ENCODE data around the gene ARHGAP27. TPM values are rescaled to one million over a fixed set of nuclear protein-coding genes. Genes with fewer than 3 reads are reported as not detected.

ARHGAP27 gene
- total RNA-seq, 2 experiments from 2014 or later, result 100 to 106 TPM

- ChIA-PET CTCF (interaction anchor here (1.2 kb wide), 1 partner anchor 18 kb away, joined by 4 read pairs; no protein-coding TSS in a partner anchor), POLR2A (no interaction called here)
- Mint-ChIP-seq H3K36me3 (ENCODE audit: low read depth) (peaks cover 37% of the 10 kb centered on the region), H3K27ac (no peak overlapping the region), H3K9me3 (ENCODE audit: insufficient read depth) (no peaks in the 10 kb centered on the region), H3K4me3 (no peak overlapping the region), H3K27me3 (ENCODE audit: low read depth) (no peaks in the 10 kb centered on the region), H3K4me1 (ENCODE audit: low read depth) (peaks cover 31% of the 10 kb centered on the region)
- DNase-seq (no peak), ATAC-seq (no peak)
Measured at GRCh38 chr17:45426561-45426960, 6.1 kb downstream of the ARHGAP27 start.

- no peak for ATAC-seq
- CTCF ChIA-PET, result interaction anchor here (1.2 kb wide), 1 partner anchor 17 kb away, joined by 4 read pairs; no protein-coding TSS in a partner anchor
- no peaks in the 10 kb centered on the region for H3K9me3 Mint-ChIP-seq (ENCODE audit: insufficient read depth)
- no peak overlapping the region for H3K27ac Mint-ChIP-seq
- POLR2A ChIA-PET, result no interaction called here
- H3K36me3 Mint-ChIP-seq (ENCODE audit: low read depth), result peaks cover 39% of the 10 kb centered on the region
- peaks cover 28% of the 10 kb centered on the region for H3K4me1 Mint-ChIP-seq (ENCODE audit: low read depth)
- no peak overlapping the region for H3K4me3 Mint-ChIP-seq
- no peak for DNase-seq
- no peaks in the 10 kb centered on the region for H3K27me3 Mint-ChIP-seq (ENCODE audit: low read depth)
Measured at GRCh38 chr17:45425984-45426413, 6.7 kb downstream of the ARHGAP27 start.

GRCh38 chr17:45425125-45425983 is 7.3 kb downstream of the ARHGAP27 start:
- peaks cover 22% of the 10 kb centered on the region for H3K4me1 Mint-ChIP-seq (ENCODE audit: low read depth)
- H3K27me3 Mint-ChIP-seq (ENCODE audit: low read depth), result no peaks in the 10 kb centered on the region
- H3K27ac Mint-ChIP-seq, result no peak overlapping the region
- no peaks in the 10 kb centered on the region for H3K9me3 Mint-ChIP-seq (ENCODE audit: insufficient read depth)
- ChIA-PET POLR2A (interaction anchor here (0.6 kb wide), 1 partner anchor 35 kb away, joined by 3 read pairs; no protein-coding TSS in a partner anchor), CTCF (interaction anchor here (0.7 to 1.2 kb wide), 2 partner anchors 17 to 168 kb away, joined by 3 to 4 read pairs; no protein-coding TSS in a partner anchor)
- ATAC-seq, result no peak
- H3K4me3 Mint-ChIP-seq, result no peak overlapping the region
- H3K36me3 Mint-ChIP-seq (ENCODE audit: low read depth), result peaks cover 37% of the 10 kb centered on the region
- DNase-seq, result no peak

GRCh38 chr17:45424769-45425124 is 7.9 kb downstream of the ARHGAP27 start:
- Mint-ChIP-seq H3K27me3 (ENCODE audit: low read depth) (no peaks in the 10 kb centered on the region), H3K36me3 (ENCODE audit: low read depth) (peaks cover 35% of the 10 kb centered on the region), H3K9me3 (ENCODE audit: insufficient read depth) (no peaks in the 10 kb centered on the region), H3K4me3 (no peak overlapping the region), H3K4me1 (ENCODE audit: low read depth) (peaks cover 19% of the 10 kb centered on the region), H3K27ac (no peak overlapping the region)
- CTCF ChIA-PET, result no interaction called here
- ATAC-seq (no peak), DNase-seq (no peak)
- POLR2A ChIA-PET, result no interaction called here

GRCh38 chr17:45423975-45424335 is 8.7 kb downstream of the ARHGAP27 start:
- no peak for DNase-seq
- H3K9me3 Mint-ChIP-seq (ENCODE audit: insufficient read depth), result no peaks in the 10 kb centered on the region
- peaks cover 16% of the 10 kb centered on the region for H3K4me1 Mint-ChIP-seq (ENCODE audit: low read depth)
- peaks cover 32% of the 10 kb centered on the region for H3K36me3 Mint-ChIP-seq (ENCODE audit: low read depth)
- no peak overlapping the region for H3K27ac Mint-ChIP-seq
- no peak for ATAC-seq
- ChIA-PET CTCF (no interaction called here), POLR2A (no interaction called here)
- H3K4me3 Mint-ChIP-seq, result no peak overlapping the region
- no peaks in the 10 kb centered on the region for H3K27me3 Mint-ChIP-seq (ENCODE audit: low read depth)

- no peaks in the 10 kb centered on the region for H3K9me3 Mint-ChIP-seq (ENCODE audit: insufficient read depth)
- H3K27ac Mint-ChIP-seq, result no peak overlapping the region
- ATAC-seq (no peak), DNase-seq (no peak)
- H3K4me3 Mint-ChIP-seq, result no peak overlapping the region
- ChIA-PET CTCF (no interaction called here), POLR2A (interaction anchor here (0.6 kb wide), 1 partner anchor 11 kb away, joined by 3 read pairs; no protein-coding TSS in a partner anchor)
- no peaks in the 10 kb centered on the region for H3K27me3 Mint-ChIP-seq (ENCODE audit: low read depth)
- H3K36me3 Mint-ChIP-seq (ENCODE audit: low read depth), result peaks cover 29% of the 10 kb centered on the region
- peaks cover 11% of the 10 kb centered on the region for H3K4me1 Mint-ChIP-seq (ENCODE audit: low read depth)
Measured at GRCh38 chr17:45423304-45423974, 9.2 kb downstream of the ARHGAP27 start.

- POLR2A ChIA-PET, result no interaction called here
- Mint-ChIP-seq H3K9me3 (ENCODE audit: insufficient read depth) (no peaks in the 10 kb centered on the region), H3K27ac (peak overlapping the region; percentile 62), H3K4me3 (no peak overlapping the region), H3K36me3 (ENCODE audit: low read depth) (peaks cover 6% of the 10 kb centered on the region), H3K4me1 (ENCODE audit: low read depth) (peaks cover 33% of the 10 kb centered on the region), H3K27me3 (ENCODE audit: low read depth) (no peaks in the 10 kb centered on the region)
- CTCF ChIA-PET, result no interaction called here
- ATAC-seq (no peak), DNase-seq (no peak)
Measured at GRCh38 chr17:45414990-45415881, 17.4 kb downstream of the ARHGAP27 start.

GRCh38 chr17:45413498-45413923 is 19.2 kb downstream of the ARHGAP27 start:
- Mint-ChIP-seq H3K4me1 (ENCODE audit: low read depth) (peaks cover 43% of the 10 kb centered on the region), H3K9me3 (ENCODE audit: insufficient read depth) (no peaks in the 10 kb centered on the region), H3K27ac (no peak overlapping the region), H3K27me3 (ENCODE audit: low read depth) (no peaks in the 10 kb centered on the region), H3K4me3 (no peak overlapping the region), H3K36me3 (ENCODE audit: low read depth) (peaks cover 22% of the 10 kb centered on the region)
- ChIA-PET POLR2A (no interaction called here), CTCF (interaction anchor here (0.6 to 2.4 kb wide), 3 partner anchors 15 to 136 kb away, joined by 3 to 8 read pairs (median 5); no protein-coding TSS in a partner anchor)
- no peak for ATAC-seq
- no peak for DNase-seq

- Mint-ChIP-seq H3K36me3 (ENCODE audit: low read depth) (peaks cover 36% of the 10 kb centered on the region), H3K9me3 (ENCODE audit: insufficient read depth) (no peaks in the 10 kb centered on the region), H3K27ac (peak overlapping the region; percentile 98), H3K27me3 (ENCODE audit: low read depth) (no peaks in the 10 kb centered on the region), H3K4me1 (ENCODE audit: low read depth) (peaks cover 61% of the 10 kb centered on the region), H3K4me3 (peak overlapping the region; percentile 99)
- CTCF ChIA-PET, result interaction anchor here (2.4 kb wide), 1 partner anchor 17 kb away, joined by 8 read pairs; no protein-coding TSS in a partner anchor
- ATAC-seq (no peak), DNase-seq (no peak)
- POLR2A ChIA-PET, result no interaction called here
Measured at GRCh38 chr17:45411348-45412105, 21.1 kb downstream of the ARHGAP27 start.

- ATAC-seq (peak; percentile 78), DNase-seq (peak; percentile 76)
- H3K4me1 Mint-ChIP-seq (ENCODE audit: low read depth), result peaks cover 62% of the 10 kb centered on the region
- no peaks in the 10 kb centered on the region for H3K27me3 Mint-ChIP-seq (ENCODE audit: low read depth)
- H3K36me3 Mint-ChIP-seq (ENCODE audit: low read depth), result peaks cover 39% of the 10 kb centered on the region
- peak overlapping the region; percentile 98 for H3K27ac Mint-ChIP-seq
- ChIA-PET POLR2A (interaction anchor here (0.6 to 1.5 kb wide), 8 partner anchors 13 to 648 kb away, joined by 3 to 7 read pairs (median 3); partner anchors contain the start of gene HEXIM1), CTCF (interaction anchor here (1.3 to 1.4 kb wide), 3 partner anchors 11 to 133 kb away, joined by 5 to 7 read pairs (median 5); no protein-coding TSS in a partner anchor)
- H3K9me3 Mint-ChIP-seq (ENCODE audit: insufficient read depth), result no peaks in the 10 kb centered on the region
- H3K4me3 Mint-ChIP-seq, result peak overlapping the region; percentile 99
Measured at GRCh38 chr17:45410144-45411091, 22.3 kb downstream of the ARHGAP27 start.

Data from activated CD8-positive, alpha-beta T cell treated with anti-CD3 and anti-CD28 coated beads, Interleukin-2, amount 10 ng/mL, durations not matched to agents 7 days and 5 days (primary cell).